Islet of Langerhans (tissue), 1 donor: Measurements from ENCODE around the gene MMP1.
"Not testable (repeated sequence)": the region's sequence is repeated elsewhere in the genome, so short reads cannot be mapped to it uniquely, and the experiment has no call there.

ENCODE experiments used
- FAIRE-seq: peaks from one replicate; lab custom pipeline; 2011; peaks lifted over from hg19 to GRCh38; lab: Jason Lieb, UNC

MMP1 gene

GRCh38 chr11:102760344-102761035 is 37.5 kb downstream of the MMP1 start:
- FAIRE-seq, result no peak

- FAIRE-seq, result no peak
Measured at GRCh38 chr11:102757823-102758549, 40.0 kb downstream of the MMP1 start.

- no peak for FAIRE-seq
Measured at GRCh38 chr11:102753267-102753666, 44.7 kb downstream of the MMP1 start.

GRCh38 chr11:102751673-102752072 is 46.3 kb downstream of the MMP1 start:
- no peak for FAIRE-seq

GRCh38 chr11:102749101-102749722 is 48.7 kb downstream of the MMP1 start:
- no peak for FAIRE-seq

- not testable (repeated sequence) for FAIRE-seq
Measured at GRCh38 chr11:102746746-102747578, 51.0 kb downstream of the MMP1 start.
